HG02852 (cell line): ENCODE results near the gene ADRM1.

ENCODE experiments used
- ATAC-seq: cut with Tn5 transposase; IDR thresholded peaks from one replicate; pipeline ENCODE4 v1.9.1; 2021; ENCODE audit warnings: mild to moderate bottlenecking, moderate library complexity; ENCODE audit not compliant: unreplicated experiment

Gene ADRM1

GRCh38 chr20:62335532-62335931 is 32.7 kb downstream of the ADRM1 start:
- no peak for ATAC-seq

GRCh38 chr20:62336329-62336728 is 33.5 kb downstream of the ADRM1 start:
- no peak for ATAC-seq

DNA sequence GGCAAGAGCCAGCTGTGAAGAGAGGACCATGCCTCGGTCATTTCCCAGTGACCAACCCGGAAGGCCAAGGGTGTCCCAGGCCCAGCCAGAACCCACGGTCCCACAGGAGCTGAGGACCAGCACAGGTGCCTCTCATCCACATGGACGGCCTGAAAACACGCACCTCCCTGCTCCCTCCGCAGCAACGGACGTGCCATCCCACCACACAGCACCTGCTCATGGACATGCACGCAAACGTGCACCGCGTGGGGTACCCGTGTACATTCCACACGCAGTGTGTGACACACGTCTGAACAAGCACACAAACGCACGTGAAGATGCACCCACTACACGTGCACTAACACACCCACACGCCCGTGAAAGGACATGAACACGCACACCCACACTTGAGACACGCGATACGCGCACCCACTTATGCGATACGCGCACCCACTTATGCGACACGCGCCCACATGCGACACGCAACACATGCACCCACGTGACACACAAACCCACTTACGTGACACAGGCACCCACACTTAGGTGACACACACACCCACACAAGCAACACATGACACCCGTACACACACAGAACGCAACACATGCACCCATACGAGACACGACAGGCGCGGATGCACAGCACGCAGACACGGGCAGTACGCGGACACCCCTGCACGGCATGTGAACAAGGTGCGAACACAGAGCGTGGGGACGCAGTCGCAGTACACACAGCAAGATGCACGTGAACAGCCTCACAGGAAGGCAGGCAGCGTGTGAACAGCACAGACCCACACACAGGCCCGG is 34.2 kb downstream of the ADRM1 start:
- no peak for ATAC-seq

GRCh38 chr20:62337558-62338293 is 34.9 kb downstream of the ADRM1 start:
- ATAC-seq = no peak

DNA sequence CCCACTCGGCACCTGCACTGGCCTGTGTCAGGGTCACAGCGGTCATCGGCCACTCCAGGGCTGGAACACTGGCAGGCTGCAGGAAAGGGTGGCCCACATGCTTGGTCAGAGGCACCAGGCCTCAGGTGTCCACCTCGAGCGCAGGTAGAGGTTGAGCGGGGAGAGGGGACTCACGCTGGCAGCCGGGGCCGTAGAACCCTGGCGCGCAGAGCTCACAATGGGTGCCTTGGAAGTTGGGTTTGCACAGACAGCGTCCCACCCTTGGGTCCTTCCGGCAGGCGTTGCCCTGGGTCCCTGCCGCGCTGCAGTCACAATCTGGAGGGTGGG is 35.5 kb downstream of the ADRM1 start:
- ATAC-seq = no peak

DNA sequence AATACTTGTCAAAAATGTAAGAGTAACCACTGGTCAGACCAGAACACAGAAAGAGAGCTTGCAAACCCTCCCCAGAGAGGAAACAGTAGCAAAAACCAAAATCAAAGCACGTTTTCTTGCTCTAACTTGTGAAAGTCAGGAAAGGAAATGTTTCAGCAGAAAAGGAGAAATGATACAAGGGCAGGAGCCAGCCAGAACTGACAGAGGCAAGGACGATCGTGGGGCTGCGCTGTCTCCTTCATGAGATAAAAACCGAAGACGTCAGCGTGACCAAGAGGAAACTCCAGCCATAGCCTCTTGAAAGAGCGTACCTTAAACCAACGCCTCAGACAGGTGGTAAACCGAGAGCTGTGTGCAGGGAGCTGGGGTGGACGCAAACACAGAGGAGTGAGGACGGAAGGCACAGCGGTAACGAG is 36.9 kb downstream of the ADRM1 start:
- peak; percentile 66 for ATAC-seq

GRCh38 chr20:62342910-62343309 is 40.1 kb downstream of the ADRM1 start:
- ATAC-seq = no peak

DNA sequence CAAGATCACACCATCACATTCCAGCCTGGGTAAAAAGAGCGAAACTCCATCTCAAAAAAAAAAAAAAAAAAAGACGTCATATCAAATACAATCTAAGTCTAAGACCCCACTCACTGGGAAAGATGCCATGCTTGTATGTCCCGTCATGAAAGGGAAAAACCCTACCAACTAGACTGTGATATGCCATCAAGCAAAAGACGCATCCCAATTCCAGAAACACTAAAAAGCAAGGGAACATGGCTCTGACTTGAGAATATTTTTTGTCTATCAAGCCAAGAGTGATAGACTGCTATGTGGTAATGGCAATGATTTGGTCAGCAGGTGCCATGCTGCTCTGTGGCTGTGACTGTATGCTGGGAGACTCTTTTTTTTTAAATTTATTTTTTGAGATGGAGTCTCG is 41.3 kb downstream of the ADRM1 start:
- ATAC-seq = no peak

DNA sequence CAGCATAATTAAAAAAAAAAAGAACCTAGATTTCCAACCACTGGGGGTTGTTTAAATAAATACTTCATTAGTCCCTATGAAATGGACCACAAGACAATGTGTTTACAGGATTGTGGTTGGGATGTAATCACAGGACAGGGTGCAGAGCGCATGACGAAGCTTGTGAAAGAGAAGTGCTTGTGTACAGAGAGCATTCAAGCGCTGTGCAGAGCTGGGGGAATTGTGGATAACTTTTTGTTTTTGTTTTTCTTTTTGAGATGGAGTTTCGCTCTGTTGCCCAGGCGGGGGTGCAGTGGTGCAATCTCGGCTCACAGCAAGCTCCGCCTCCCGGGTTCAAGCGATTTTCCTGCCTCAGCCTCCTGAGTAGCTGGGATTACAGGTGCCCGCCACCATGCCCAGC is 42.0 kb downstream of the ADRM1 start:
- ATAC-seq = no peak

GRCh38 chr20:62345681-62346370 is 43.0 kb downstream of the ADRM1 start:
- ATAC-seq = no peak

GRCh38 chr20:62346398-62347150 is 43.8 kb downstream of the ADRM1 start:
- ATAC-seq = no peak

DNA sequence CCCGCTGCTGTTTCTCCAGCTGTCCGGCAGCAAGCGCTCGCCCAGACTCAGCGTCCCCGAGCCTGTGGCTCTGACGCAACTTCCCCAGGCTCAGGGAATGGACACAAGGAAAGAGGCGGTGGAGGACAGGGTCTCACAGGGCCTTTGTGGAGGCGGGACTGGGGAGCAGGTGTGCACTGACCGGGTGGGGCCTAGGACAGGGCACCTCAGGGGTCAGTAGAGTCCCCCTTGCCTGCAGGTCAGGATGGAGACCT is 44.3 kb downstream of the ADRM1 start:
- ATAC-seq = no peak

DNA sequence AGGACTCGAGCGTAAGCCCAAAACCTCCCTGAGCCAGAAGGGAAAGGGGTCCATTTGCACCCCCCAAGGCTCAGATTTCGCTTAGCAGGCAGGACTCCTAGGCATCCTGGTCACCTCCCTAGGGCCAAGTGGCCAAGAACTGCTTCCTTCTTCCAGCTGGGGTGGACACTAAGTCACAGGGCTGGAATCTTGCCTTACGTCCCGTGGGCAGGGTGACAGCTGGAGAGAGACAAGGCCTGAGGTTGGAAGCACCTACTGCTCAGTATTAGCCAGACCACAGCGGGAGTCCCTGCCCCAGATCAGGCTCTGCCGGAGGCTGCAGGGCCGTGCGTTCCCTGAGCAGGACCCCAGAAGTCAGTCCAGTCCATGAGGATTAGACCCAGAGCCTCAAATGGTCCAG is 44.6 kb downstream of the ADRM1 start:
- no peak for ATAC-seq

DNA sequence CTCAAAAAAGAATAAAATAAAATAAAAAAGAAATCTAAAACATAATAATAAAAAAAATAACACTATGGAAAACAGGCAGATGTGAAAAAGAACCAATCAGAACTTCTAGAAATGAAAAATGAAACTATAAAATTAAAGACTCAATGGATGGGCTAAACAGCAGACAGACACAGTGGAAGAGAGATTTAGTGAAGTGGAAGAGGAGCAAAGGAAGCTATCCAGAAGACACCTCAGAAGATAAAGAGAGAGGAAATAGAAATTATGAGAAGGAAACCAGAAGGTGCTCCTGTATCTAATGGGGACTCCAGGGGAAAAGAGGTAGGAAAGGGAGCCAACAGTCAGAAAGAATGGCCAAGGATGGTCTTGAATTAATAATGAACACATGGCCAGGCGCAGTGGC is 45.8 kb downstream of the ADRM1 start:
- no peak for ATAC-seq

DNA sequence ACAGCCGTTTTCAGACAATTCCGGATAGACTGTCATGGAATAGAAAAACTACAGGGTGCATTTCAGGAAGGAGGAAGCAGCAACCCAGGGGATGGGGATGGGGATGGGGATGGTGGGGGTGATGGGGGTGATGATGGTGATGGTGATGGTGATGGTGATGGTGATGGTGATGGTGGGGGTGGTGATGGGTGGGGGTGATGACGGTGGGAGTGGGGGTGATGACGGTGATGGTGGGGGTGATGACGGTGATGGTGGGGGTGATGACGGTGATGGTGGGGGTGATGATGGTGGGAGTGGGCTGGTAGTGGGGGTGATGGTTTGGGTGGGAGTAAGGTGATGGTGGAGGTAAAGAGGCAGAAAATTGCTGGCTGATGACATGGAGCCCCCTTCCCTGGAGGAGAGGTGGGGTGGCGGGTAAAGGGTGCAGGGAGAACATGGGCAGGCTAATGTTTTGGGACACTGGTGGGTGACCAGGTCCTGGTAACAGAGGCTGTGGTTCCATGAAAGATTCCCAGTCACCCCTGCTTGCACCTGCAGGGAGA is 46.8 kb downstream of the ADRM1 start:
- ATAC-seq = no peak

GRCh38 chr20:62350098-62350628 is 47.4 kb downstream of the ADRM1 start:
- no peak for ATAC-seq

DNA sequence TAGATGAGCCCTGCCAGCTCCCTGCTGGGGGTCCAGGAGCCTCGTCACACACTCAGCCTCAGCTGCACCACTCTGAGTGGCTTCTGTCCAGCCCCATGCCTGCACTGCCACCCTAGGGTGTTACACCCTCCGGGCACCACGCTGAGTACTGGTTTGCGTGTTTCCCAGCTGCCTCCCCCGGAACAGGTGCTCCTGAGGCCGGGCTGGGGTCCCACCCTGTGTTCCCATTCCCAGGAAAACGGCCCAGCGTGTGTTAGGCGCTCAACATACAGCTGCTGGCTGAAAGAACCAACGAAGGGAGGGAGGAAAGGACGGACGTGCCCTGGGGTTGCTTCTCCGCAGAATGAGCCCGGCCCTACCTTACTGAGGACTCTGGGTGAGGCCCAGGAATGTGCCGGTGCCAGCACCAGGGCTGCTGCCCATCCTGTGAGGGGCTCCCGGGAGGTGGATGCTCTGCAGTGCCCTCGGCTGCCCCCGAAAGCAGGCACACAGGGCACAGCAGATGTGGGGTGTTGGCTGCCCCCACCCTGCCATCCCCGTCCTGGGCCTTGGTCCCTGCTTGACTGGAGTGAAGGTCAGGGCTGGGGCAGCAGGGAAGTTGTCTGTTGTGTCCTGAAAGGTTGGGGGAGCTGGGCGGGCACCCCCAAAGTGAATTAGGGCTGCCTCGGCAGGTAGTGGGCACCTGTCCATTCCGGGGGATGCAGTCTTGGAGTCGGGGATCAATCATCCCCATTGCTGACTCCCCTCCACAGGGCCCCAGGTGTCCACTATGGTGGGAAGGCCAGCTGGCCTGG is 48.0 kb downstream of the ADRM1 start:
- no peak for ATAC-seq

GRCh38 chr20:62351469-62352401 is 48.9 kb downstream of the ADRM1 start:
- ATAC-seq = no peak
